Neural progenitor cell (in vitro differentiated cells): ENCODE data around the gene TMEM40. TPM values are rescaled to one million over a fixed set of nuclear protein-coding genes. Genes with fewer than 3 reads are reported as not detected.
"Not testable (repeated sequence)": the region's sequence is repeated elsewhere in the genome, so short reads cannot be mapped to it uniquely, and the experiment has no call there.

Experiments used
- DNase-seq: peaks from one replicate; pipeline ENCODE4 v3.0.0-alpha.2; 2016; ENCODE audit warnings: low spot score
- H2AFZ ChIP-seq: fragments of 200-600 bp; sonication (generic); replicated peaks from 2 replicates; pipeline ENCODE4 v1.6.1; 2016; ENCODE audit warnings: antibody characterized with exemption
- H3F3A ChIP-seq: fragments of 200-600 bp; sonication (generic); 2 replicates; pipeline ENCODE4 v1.6.1; 2016; ENCODE audit warnings: antibody characterized with exemption, low read depth
- H3K27ac ChIP-seq: fragments of 200-600 bp; sonication (generic); 2 replicates; pipeline ENCODE4 v1.5.1; 2016; ENCODE audit warnings: mild to moderate bottlenecking
- H3K27me3 ChIP-seq: fragments of 200-600 bp; sonication (generic); 2 replicates; pipeline ENCODE4 v1.6.1; 2016; ENCODE audit warnings: mild to moderate bottlenecking, moderate library complexity
- H3K36me3 ChIP-seq: fragments of 200-600 bp; sonication (generic); 2 replicates; pipeline ENCODE4 v1.5.1; 2016
- H3K4me1 ChIP-seq: fragments of 200-600 bp; sonication (generic); 2 replicates; pipeline ENCODE4 v1.6.1; 2016; ENCODE audit warnings: mixed run types
- H3K4me2 ChIP-seq: fragments of 200-600 bp; sonication (generic); 2 replicates; pipeline ENCODE4 v1.6.1; 2016
- H3K4me3 ChIP-seq: fragments of 200-600 bp; sonication (generic); 2 replicates; pipeline ENCODE4 v1.5.1; 2016
- H3K79me2 ChIP-seq: fragments of 200-600 bp; sonication (generic); 2 replicates; pipeline ENCODE4 v1.6.1; 2016; ENCODE audit warnings: low read depth
- H3K9ac ChIP-seq: fragments of 200-600 bp; sonication (generic); 2 replicates; pipeline ENCODE4 v1.6.1; 2016
- H3K9me3 ChIP-seq: fragments of 200-600 bp; sonication (generic); 2 replicates; pipeline ENCODE4 v1.5.1; 2016; ENCODE audit warnings: low read depth
- H4K20me1 ChIP-seq: fragments of 200-600 bp; sonication (generic); 2 replicates; pipeline ENCODE4 v1.6.1; 2016; ENCODE audit warnings: low read depth
- H3K27ac Mint-ChIP-seq: 3 replicates; pipeline ENCODE4 v1.8.0; 2021; ENCODE audit warnings: mixed read lengths
- H3K27me3 Mint-ChIP-seq: 2 replicates; pipeline ENCODE4 v1.8.0; 2022; ENCODE audit warnings: low read depth, mild to moderate bottlenecking, inconsistent platforms, moderate library complexity, mixed read lengths; ENCODE audit not compliant: insufficient read depth
- H3K36me3 Mint-ChIP-seq: 3 replicates; pipeline ENCODE4 v1.8.0; 2021; ENCODE audit warnings: mixed read lengths
- H3K4me1 Mint-ChIP-seq: 3 replicates; pipeline ENCODE4 v1.8.0; 2021; ENCODE audit warnings: mixed read lengths
- H3K4me3 Mint-ChIP-seq: 3 replicates; pipeline ENCODE4 v1.8.0; 2021; ENCODE audit warnings: mild to moderate bottlenecking, moderate library complexity, mixed read lengths
- H3K9me3 Mint-ChIP-seq: 3 replicates; pipeline ENCODE4 v1.8.0; 2020; ENCODE audit warnings: mixed read lengths
- CTCF ChIP-seq: fragments of 200-600 bp; sonication (generic); IDR thresholded peaks from 2 replicates; pipeline ENCODE4 v1.5.1; 2017; ENCODE audit warnings: antibody characterized with exemption, mild to moderate bottlenecking
- EZH2 ChIP-seq: fragments of 200-600 bp; sonication (generic); IDR thresholded peaks from 2 replicates; pipeline ENCODE4 v1.6.1; 2017; ENCODE audit warnings: antibody characterized with exemption, mild to moderate bottlenecking, moderate library complexity
- EZH2phosphoT487 ChIP-seq: fragments of 200-600 bp; sonication (generic); IDR thresholded peaks from 2 replicates; pipeline ENCODE4 v1.6.1; 2017; ENCODE audit warnings: antibody characterized with exemption
- total RNA-seq: library from RNA; depleted of rRNA; stranded (reverse); fragments of >200 nt; gene quantifications from 2 replicates; pipeline ENCODE4 v1.2.3, GENCODE V29; 2015; ENCODE audit warnings: low replicate concordance

Gene TMEM40
- total RNA-seq, 1 donor from 2014 or later = not detected

DNA sequence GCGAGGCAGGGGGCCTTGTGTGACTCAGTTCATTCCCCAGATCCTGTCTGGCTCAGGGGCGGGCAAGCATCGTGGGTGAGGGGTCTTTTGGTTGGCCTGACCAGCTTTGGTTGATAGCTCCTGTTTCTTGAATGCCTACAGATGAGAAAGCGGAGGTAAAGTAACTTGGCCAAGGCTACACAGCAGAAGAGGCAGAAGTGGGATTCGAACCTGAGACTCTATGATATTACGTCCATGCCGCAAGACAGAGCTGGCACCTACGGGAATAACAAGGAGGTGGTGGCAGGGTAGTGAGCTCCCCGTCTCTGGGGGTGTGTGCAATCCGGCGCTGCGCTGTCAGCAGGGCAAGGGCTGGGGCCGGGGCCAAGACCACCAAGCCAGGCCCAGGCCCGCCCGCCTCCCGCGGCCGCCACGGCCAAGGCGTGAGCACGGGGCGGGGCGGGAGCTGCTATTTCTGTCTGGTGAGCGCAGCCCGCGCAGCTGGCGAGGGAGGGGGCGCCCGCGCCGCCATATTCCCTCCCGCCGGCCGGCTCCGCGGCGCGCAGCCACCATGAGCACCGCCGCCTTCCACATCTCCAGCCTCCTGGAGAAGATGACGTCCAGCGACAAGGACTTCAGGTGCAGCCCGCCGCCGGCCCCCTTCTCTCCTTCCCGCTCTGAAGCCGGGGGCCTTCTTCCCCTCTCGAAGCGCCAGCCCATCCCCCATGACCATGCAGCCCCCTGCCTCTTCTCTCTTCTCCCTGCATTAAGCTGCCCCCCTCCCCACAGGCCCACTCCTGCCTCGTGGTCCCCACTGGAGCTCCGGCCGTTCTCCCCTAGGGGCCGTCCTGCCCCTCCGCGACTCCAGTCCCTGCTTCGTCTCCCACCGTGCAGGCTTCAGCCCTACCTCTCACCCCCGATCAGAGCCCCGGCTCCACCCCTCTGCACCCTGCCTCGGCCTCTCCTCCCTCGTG is 37.4 kb upstream of the TMEM40 start, which contains the start of gene CAND2:
Gene CAND2, plus strand, starts transcription at position 510 of the 953 bp plus-strand sequence. Its CDS starts 41 bp downstream, at position 551.
- peak within 1 kb of the TSS; percentile 46 for H3K27ac Mint-ChIP-seq
- Histone ChIP-seq H3K36me3 (no peaks in the 10 kb centered on the region), H3K27ac (no peak within 1 kb of the TSS), H2AFZ (peak within 1 kb of the TSS; percentile 77), H3K4me3 (peak within 1 kb of the TSS; percentile 57), H3K9ac (no peak within 1 kb of the TSS), H4K20me1 (no peaks in the 10 kb centered on the region), H3K9me3 (no peaks in the 10 kb centered on the region), H3K79me2 (no peaks in the 10 kb centered on the region), H3F3A (peaks cover 18% of the 10 kb centered on the region), H3K27me3 (peaks cover 7% of the 10 kb centered on the region), H3K4me2 (peak within 1 kb of the TSS; percentile 78), H3K4me1 (peaks cover 3% of the 10 kb centered on the region)
- no peak for TF ChIP-seq CTCF
- TF ChIP-seq EZH2 = no peak
- TF ChIP-seq EZH2phosphoT487 = no peak
- peaks cover 18% of the 10 kb centered on the region for H3K4me1 Mint-ChIP-seq
- H3K4me3 Mint-ChIP-seq = peak within 1 kb of the TSS; percentile 89
- DNase-seq = peak; percentile 75
- H3K36me3 Mint-ChIP-seq = no peaks in the 10 kb centered on the region
- no peaks in the 10 kb centered on the region for H3K9me3 Mint-ChIP-seq
- peaks cover 7% of the 10 kb centered on the region for H3K27me3 Mint-ChIP-seq

- H3K27me3 ChIP-seq = peaks cover 7% of the 10 kb centered on the region
- no peak overlapping the region for H3K4me3 ChIP-seq
- no peak for TF ChIP-seq EZH2
- no peak for TF ChIP-seq CTCF
- TF ChIP-seq EZH2phosphoT487 = no peak
- no peaks in the 10 kb centered on the region for H3K79me2 ChIP-seq
- no peaks in the 10 kb centered on the region for H3K9me3 ChIP-seq
- no peak overlapping the region for H3K9ac ChIP-seq
- H3K4me2 ChIP-seq = no peak overlapping the region
- H2AFZ ChIP-seq = no peak overlapping the region
- no peaks in the 10 kb centered on the region for H3K36me3 ChIP-seq
- no peaks in the 10 kb centered on the region for H3K9me3 Mint-ChIP-seq
- no peak for DNase-seq
- no peak overlapping the region for H3K27ac Mint-ChIP-seq
- H3K27ac ChIP-seq = no peak overlapping the region
- no peaks in the 10 kb centered on the region for H4K20me1 ChIP-seq
- H3K4me1 ChIP-seq = peaks cover 3% of the 10 kb centered on the region
- H3K36me3 Mint-ChIP-seq = no peaks in the 10 kb centered on the region
- peaks cover 2% of the 10 kb centered on the region for H3K27me3 Mint-ChIP-seq
- no peak overlapping the region for H3K4me3 Mint-ChIP-seq
- H3F3A ChIP-seq = peaks cover 16% of the 10 kb centered on the region
- H3K4me1 Mint-ChIP-seq = peaks cover 18% of the 10 kb centered on the region
These were observed 34.6 kb upstream of the TMEM40 start for GRCh38 chr3:12793701-12794100.

- H3K27ac ChIP-seq = no peak overlapping the region
- H2AFZ ChIP-seq = no peak overlapping the region
- Mint-ChIP-seq H3K36me3 (no peaks in the 10 kb centered on the region), H3K4me1 (peaks cover 9% of the 10 kb centered on the region), H3K27ac (no peak overlapping the region), H3K4me3 (no peak overlapping the region), H3K9me3 (no peaks in the 10 kb centered on the region), H3K27me3 (peaks cover 2% of the 10 kb centered on the region)
- no peaks in the 10 kb centered on the region for H3K9me3 ChIP-seq
- no peaks in the 10 kb centered on the region for H3K36me3 ChIP-seq
- H3K9ac ChIP-seq = no peak overlapping the region
- DNase-seq = no peak
- H3K4me2 ChIP-seq = no peak overlapping the region
- H3K27me3 ChIP-seq = peaks cover 7% of the 10 kb centered on the region
- no peaks in the 10 kb centered on the region for H4K20me1 ChIP-seq
- H3K79me2 ChIP-seq = no peaks in the 10 kb centered on the region
- TF ChIP-seq CTCF = no peak
- TF ChIP-seq EZH2phosphoT487 = no peak
- TF ChIP-seq EZH2 = no peak
- H3K4me3 ChIP-seq = no peak overlapping the region
- no peaks in the 10 kb centered on the region for H3F3A ChIP-seq
- H3K4me1 ChIP-seq = peaks cover 3% of the 10 kb centered on the region
These were observed 32.4 kb upstream of the TMEM40 start for GRCh38 chr3:12791430-12791829.

DNA sequence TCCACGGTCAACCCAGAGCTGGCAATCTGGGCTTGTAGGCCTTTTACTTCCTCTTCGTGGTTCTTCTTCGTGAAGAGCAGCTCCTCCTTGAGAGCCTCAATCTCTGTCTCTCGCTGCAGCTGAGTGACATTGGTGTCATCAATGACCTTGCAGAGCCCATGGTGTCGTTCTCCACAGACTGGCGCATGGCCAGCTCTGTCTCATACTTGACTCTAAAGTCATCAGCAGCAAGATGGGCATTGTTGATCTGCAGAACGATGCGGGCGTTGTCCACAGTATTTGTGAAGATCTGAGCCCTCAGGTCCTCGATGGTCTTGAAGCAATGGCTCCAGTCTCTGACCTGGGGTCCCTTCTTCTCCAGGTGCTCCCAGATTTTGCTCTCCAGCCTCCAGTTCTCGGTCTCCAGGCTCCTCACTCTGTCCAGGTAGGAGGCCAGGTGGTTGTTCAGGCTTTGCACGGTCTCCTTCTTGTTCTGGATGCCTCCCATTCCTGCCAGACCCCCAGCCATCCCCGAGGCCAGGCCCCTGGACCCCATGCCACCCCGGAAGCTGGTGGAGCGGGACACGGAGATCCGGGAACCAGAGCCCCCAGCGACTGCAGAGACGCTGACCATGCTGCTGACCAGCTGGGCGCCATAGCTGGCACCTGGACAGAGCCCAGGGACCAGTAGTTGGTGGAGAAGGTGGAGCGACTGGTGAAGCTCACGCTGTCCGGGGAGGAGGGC is 29.1 kb upstream of the TMEM40 start:
- not testable (repeated sequence) for H3K27me3 Mint-ChIP-seq, H3K4me3 ChIP-seq, H3K9me3 Mint-ChIP-seq, H3K27me3 ChIP-seq, H3K36me3 ChIP-seq, H3K9me3 ChIP-seq, H3K79me2 ChIP-seq, H3K27ac ChIP-seq, H4K20me1 ChIP-seq, H3K27ac Mint-ChIP-seq, H2AFZ ChIP-seq, H3K4me1 Mint-ChIP-seq, H3K4me2 ChIP-seq, H3K9ac ChIP-seq, H3K36me3 Mint-ChIP-seq, H3K4me3 Mint-ChIP-seq, H3K4me1 ChIP-seq, DNase-seq, H3F3A ChIP-seq
